ENCODE data around the gene DNAJC5.

DNAJC5 gene

DNA sequence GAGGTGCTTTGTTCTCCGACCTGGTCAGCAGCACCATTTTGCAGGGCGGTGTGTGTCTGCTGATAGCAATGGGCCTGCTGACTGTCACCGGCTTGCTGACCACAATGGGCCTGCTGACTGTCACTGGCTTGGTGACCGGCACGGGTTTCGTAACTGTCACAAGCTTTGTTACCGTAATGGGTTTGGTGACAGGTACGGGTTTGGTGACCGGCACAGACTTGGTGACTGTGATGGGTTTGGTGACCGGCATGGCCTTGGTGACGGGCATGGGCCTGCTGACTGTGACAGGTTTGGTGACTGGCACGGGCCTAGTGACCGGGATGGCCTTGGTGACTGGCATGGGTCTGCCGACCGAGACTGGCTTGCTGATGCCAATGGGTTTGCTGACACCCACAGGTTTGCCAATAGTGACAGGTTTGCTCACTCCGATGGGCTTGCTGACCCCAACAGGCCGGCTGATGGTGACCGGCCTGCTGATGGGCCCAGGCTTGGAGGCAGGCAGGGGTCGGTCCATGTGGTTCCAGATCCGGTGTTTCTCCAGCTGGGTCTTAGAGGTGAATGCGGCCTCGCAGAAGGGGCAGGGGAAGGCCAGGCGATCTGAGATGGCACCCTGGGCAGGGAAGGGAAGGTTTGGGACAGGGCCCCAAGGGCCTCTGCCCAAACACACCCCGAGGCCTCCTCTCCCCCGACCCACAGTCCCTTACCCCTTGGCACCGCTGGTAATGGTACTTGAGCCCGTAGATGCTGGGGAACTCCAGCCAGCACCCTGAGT lies 71.4 kb downstream of the DNAJC5 start:
- H3K27me3 Mint-ChIP-seq (ENCODE audit: low read depth, poor library complexity), result peaks cover 15% of the 10 kb centered on the region
- no peaks in the 10 kb centered on the region for H3K4me1 Mint-ChIP-seq
- peaks cover 19% of the 10 kb centered on the region for H3K36me3 Mint-ChIP-seq (ENCODE audit: low read depth)
- DNase-seq, result peak; percentile 1
- no peak overlapping the region for H3K4me3 Mint-ChIP-seq
- H3K27ac Mint-ChIP-seq, result no peak overlapping the region
- TF ChIP-seq, protein P1, sequence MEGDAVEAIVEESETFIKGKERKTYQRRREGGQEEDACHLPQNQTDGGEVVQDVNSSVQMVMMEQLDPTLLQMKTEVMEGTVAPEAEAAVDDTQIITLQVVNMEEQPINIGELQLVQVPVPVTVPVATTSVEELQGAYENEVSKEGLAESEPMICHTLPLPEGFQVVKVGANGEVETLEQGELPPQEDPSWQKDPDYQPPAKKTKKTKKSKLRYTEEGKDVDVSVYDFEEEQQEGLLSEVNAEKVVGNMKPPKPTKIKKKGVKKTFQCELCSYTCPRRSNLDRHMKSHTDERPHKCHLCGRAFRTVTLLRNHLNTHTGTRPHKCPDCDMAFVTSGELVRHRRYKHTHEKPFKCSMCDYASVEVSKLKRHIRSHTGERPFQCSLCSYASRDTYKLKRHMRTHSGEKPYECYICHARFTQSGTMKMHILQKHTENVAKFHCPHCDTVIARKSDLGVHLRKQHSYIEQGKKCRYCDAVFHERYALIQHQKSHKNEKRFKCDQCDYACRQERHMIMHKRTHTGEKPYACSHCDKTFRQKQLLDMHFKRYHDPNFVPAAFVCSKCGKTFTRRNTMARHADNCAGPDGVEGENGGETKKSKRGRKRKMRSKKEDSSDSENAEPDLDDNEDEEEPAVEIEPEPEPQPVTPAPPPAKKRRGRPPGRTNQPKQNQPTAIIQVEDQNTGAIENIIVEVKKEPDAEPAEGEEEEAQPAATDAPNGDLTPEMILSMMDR (IDR thresholded peaks at IDR 0.05), result no peak
- H3K9me3 Mint-ChIP-seq, result peaks cover 4% of the 10 kb centered on the region

DNA sequence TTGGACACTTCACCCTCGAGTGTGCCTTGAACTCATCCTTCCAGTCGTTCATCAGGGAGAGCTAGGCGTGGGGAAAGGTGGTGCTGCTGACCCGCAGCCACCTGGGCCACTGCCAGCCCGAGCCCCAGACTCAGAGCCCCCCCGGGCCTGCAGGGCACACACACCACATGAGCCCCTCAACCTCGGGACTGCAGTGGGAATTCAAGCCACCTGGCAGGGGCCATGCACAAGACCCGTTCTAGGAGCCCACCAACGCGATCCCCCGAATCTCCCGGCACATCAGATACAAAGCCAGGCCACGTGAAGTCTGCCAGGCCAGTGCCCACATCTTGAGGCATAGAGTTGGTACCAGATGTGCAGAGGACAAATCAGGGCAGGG lies 72.0 kb downstream of the DNAJC5 start:
- Mint-ChIP-seq H3K9me3 (peaks cover 4% of the 10 kb centered on the region), H3K4me1 (no peaks in the 10 kb centered on the region), H3K4me3 (no peak overlapping the region), H3K27me3 (ENCODE audit: low read depth, poor library complexity) (peaks cover 16% of the 10 kb centered on the region), H3K36me3 (ENCODE audit: low read depth) (peaks cover 19% of the 10 kb centered on the region), H3K27ac (no peak overlapping the region)
- no peak for DNase-seq
- TF ChIP-seq, protein P1 (IDR thresholded peaks at IDR 0.05), result no peak

DNA sequence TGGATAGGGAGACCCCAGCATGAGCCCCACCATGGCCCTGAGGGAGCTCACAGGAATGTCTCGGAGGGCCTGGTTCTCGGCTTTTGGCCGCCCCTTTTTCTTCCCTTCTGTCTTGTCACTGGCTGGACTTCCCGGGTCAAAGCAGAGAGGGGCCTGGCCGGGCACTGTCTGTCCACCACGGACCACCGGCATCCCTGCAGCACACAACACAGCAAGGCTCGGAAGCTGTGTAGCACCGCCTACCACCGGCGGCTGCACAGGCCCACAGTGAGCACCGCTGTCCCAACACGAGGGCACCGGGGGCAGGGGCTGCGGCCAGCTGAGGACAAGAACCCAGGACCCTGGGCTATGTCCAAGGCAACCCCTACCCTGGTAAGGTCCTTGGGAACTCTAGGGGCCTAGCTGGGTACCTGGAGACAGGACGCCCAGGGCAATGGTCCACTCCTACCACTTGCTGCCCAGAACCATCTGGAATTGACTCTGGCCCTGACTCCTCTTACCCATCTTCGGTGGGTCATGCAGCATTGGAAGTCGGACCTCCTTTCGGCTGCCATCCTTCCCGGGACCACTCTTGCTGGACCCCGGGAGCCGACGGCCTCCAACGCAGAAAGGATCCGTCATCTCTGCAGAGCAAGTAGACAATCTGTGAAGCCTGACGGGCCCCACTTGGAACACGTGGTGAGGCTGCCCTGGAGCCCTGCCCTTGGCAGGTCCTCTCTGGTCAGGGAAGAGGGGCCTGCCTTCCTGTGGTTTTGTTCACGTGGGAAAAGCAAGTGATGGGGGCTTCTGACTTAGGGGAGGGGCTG lies 72.6 kb downstream of the DNAJC5 start:
- peaks cover 5% of the 10 kb centered on the region for H3K4me1 Mint-ChIP-seq
- no peak overlapping the region for H3K27ac Mint-ChIP-seq
- peaks cover 22% of the 10 kb centered on the region for H3K27me3 Mint-ChIP-seq (ENCODE audit: low read depth, poor library complexity)
- peak; percentile 2 for DNase-seq
- H3K36me3 Mint-ChIP-seq (ENCODE audit: low read depth), result peaks cover 19% of the 10 kb centered on the region
- peak overlapping the region; percentile 18 for H3K4me3 Mint-ChIP-seq
- H3K9me3 Mint-ChIP-seq, result peaks cover 4% of the 10 kb centered on the region
- TF ChIP-seq, protein P1 (IDR thresholded peaks at IDR 0.05), result no peak

DNA sequence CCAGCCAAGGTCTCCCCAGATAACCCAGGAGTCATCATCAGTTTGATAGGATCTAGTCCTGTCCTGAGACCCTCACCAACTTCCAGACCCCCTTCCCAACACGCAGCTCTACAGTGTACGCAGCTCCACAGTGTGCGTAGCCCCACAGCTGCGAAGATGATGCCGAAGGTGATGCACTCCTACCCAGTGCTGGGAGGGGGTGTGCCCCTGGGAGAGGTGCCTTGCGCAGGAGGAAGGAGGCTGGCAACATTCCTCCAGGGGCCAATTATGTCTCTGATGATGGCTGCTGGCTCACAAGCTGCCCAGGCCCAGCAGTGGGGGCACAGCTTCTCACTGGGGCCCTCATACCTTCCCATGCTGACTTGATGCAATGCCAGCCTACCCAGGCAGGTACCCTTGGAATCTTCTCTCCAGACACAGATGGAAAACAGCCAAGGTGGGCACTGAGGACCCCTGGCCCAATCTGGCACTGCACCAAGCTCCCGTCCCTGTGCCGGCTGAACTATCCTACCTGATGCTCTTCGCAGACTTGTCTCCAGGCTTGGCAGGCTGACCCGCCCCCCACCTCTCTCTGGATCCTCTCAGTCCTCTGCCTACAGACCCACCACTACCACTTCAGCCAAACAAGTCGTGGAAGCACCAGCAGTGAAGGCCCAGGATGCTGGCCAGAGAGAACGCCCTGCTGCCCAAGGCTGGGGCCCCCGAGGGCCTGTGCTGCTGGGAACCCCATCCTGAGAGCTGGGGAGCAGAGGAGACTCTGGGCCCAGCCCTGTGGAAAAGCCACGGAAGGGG lies 73.4 kb downstream of the DNAJC5 start:
- Mint-ChIP-seq H3K36me3 (ENCODE audit: low read depth) (peaks cover 14% of the 10 kb centered on the region), H3K27ac (no peak overlapping the region), H3K4me3 (peak overlapping the region; percentile 85), H3K27me3 (ENCODE audit: low read depth, poor library complexity) (peaks cover 30% of the 10 kb centered on the region), H3K9me3 (peaks cover 4% of the 10 kb centered on the region), H3K4me1 (peaks cover 13% of the 10 kb centered on the region)
- peak; percentile 3 for DNase-seq
- TF ChIP-seq, protein P1 (IDR thresholded peaks at IDR 0.05), result no peak

DNA sequence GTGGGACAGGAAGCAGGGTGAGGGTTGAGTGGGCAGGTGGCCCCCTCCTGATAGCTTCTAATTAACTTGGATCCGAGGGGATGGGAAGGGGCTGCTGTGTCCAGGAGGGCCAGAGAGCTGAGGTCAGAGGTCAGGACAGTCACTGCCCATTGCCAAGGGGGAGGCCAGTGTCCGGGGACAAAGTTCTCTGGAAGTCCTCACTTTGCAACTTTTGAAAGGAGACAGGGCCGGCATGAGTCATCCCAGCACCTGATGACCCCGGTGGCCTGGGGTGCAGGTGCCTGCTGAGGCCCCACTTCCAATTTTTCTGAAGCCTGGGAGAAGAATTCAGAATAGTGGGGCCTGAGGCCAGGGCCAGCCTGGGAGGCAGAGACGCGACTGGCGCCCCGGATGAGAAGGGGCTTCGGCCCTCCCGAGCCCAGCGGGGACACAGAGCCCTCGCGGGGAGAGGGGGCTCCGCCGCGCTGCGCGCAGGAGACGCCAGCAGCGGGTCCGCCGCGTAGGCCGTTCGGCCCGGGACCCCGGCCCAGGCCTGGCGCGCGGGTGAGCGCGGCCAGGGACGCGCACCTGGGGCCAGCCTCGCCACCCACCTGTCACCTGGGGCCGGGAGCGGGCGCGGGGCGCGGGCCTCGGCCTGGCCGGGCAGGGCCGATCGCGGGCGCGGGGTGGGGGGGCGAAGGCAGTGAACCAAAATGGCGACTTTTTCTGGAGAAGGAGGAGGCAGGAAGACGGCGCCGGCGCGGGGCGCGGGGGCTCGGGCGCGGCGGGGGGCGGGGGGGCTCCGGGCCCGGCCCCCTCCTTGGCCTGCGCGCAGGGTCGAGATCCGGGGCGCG lies 74.2 kb downstream of the DNAJC5 start:
- Mint-ChIP-seq H3K36me3 (ENCODE audit: low read depth) (peaks cover 14% of the 10 kb centered on the region), H3K27me3 (ENCODE audit: low read depth, poor library complexity) (peaks cover 31% of the 10 kb centered on the region), H3K27ac (no peak overlapping the region), H3K4me1 (peaks cover 22% of the 10 kb centered on the region), H3K9me3 (peaks cover 4% of the 10 kb centered on the region), H3K4me3 (peak overlapping the region; percentile 85)
- DNase-seq, result peak; percentile 64
- TF ChIP-seq, protein P1 (IDR thresholded peaks at IDR 0.05), result no peak
